ENCODE measurements around the gene RFX6.

RFX6 gene

GRCh38 chr6:116975600-116975999, 98.6 kb downstream of the RFX6 start:
- TF ChIP-seq SIN3A (IDR thresholded peaks at IDR 0.05; ENCODE audit: borderline replicate concordance, insufficient read depth, low read length) (no peak), FOXP2 (optimal IDR thresholded peaks at IDR 0.05; ENCODE audit: borderline replicate concordance, extremely low read depth, extremely low read length, insufficient read depth) (no peak), REST (IDR thresholded peaks at IDR 0.05; ENCODE audit: insufficient read depth in 1 of 2, low read depth in 2 of 2, low read length in 2 of 2) (no peak), POLR2AphosphoS5 (IDR thresholded peaks at IDR 0.05; ENCODE audit: low read depth, low read length) (no peak), TAF1 (IDR thresholded peaks at IDR 0.05; ENCODE audit: borderline replicate concordance, insufficient read depth, low read length) (no peak)

GRCh38 chr6:116979560-116979959, 102.5 kb downstream of the RFX6 start:
- no peak for TF ChIP-seq SIN3A (IDR thresholded peaks at IDR 0.05; ENCODE audit: borderline replicate concordance, insufficient read depth, low read length)
- TF ChIP-seq TAF1 (IDR thresholded peaks at IDR 0.05; ENCODE audit: borderline replicate concordance, insufficient read depth, low read length) = no peak
- TF ChIP-seq FOXP2 (optimal IDR thresholded peaks at IDR 0.05; ENCODE audit: borderline replicate concordance, extremely low read depth, extremely low read length, insufficient read depth) = no peak
- no peak for TF ChIP-seq REST (IDR thresholded peaks at IDR 0.05; ENCODE audit: insufficient read depth in 1 of 2, low read depth in 2 of 2, low read length in 2 of 2)
- no peak for TF ChIP-seq POLR2AphosphoS5 (IDR thresholded peaks at IDR 0.05; ENCODE audit: low read depth, low read length)
